Upper lobe of right lung (tissue), 1 donor: ENCODE results near the gene STMN3. TPM values are rescaled to one million over a fixed set of nuclear protein-coding genes. Genes with fewer than 3 reads are reported as not detected.

ENCODE experiments used
- ATAC-seq: fragments of 200-7000 bp; cut with Tn5 transposase; one replicate; pipeline ENCODE4 v1.9.1; 2020; ENCODE audit warnings: mild to moderate bottlenecking, moderate library complexity
- DNase-seq: peaks from one replicate; pipeline ENCODE4 v3.0.0-alpha.2; 2020
- H3K27ac ChIP-seq: fragments of 200-600 bp; one replicate; pipeline ENCODE4 v1.8.0; 2022
- H3K27me3 ChIP-seq: fragments of 200-600 bp; one replicate; pipeline ENCODE4 v1.8.0; 2022; ENCODE audit warnings: mild to moderate bottlenecking
- H3K36me3 ChIP-seq: fragments of 200-600 bp; one replicate; pipeline ENCODE4 v1.8.0; 2022
- H3K4me1 ChIP-seq: fragments of 200-600 bp; one replicate; pipeline ENCODE4 v1.8.0; 2022
- H3K4me3 ChIP-seq: fragments of 200-600 bp; one replicate; pipeline ENCODE4 v1.8.0; 2022; ENCODE audit warnings: mild to moderate bottlenecking
- H3K9me3 ChIP-seq: fragments of 200-600 bp; one replicate; pipeline ENCODE4 v1.8.0; 2022
- intact Hi-C: fragments of 100-400 bp; cut with DNase I; formaldehyde crosslinking; loops from one replicate; pipeline ENCODE4 v1.11.0; 2022
- total RNA-seq: library from RNA; stranded (reverse); fragmentation: NEBNext Ultra II Directional; extraction: Animal tissue kit (Norgen Biotek cat#: 25700); gene quantifications from one replicate; pipeline ENCODE4 v1.2.1, GENCODE V29; 2021
- TF ChIP-seq, protein P1 (sequence below): fragments of 200-600 bp; IDR thresholded peaks from one replicate; pipeline ENCODE4 v1.8.0; 2022; ENCODE audit warnings: antibody characterized with exemption
- donor health status: DM: no; HTN: yes; CAD: no; lungs with severe emphysema.

The STMN3 gene
- total RNA-seq, 1 donor from 2014 or later, result 12.4 TPM

DNA sequence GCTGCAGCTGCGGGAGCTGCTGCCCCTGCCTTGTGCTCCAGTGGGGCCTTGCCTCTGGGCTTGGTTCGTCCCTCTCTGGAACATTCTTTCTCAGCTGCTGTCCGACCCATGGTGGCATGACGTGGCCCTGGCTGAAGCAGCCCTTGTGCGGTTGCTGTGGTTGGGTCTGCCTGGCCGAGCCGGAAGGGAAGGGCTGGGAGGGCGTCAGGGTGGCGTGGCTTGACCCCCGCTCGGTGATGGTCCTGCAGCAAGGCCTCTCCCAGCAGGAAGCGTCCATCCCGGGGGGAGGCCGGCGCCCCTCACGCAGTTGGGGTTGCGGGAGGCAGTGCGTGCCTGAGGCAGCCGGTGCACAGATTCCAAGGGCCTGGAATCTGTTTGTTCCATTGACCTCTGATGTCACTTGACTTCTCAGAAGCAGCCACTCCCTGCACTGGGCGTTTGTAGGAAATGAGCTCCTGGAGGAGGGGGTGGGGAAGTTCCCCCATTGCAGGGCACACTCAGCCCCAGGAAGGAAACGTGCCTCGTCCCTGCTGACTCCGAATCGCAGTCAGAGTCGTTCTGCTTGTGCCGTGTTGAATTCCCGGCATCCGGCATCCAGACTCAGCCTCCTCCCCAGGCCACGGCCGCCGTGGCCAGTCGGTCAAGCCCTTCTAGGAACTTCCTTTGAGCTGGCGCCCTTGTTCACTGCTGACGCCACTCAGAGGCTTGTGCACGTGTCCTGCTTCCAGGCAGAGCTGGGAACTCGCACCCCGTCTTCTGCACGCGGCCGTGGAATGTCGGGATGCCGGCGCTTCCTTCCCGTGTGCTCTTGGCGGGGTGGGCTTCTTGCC is 33.5 kb upstream of the STMN3 start:
- Histone ChIP-seq H3K4me3 (peak overlapping the region; percentile 25), H3K36me3 (no peaks in the 10 kb centered on the region), H3K27me3 (no peaks in the 10 kb centered on the region), H3K4me1 (peaks cover 51% of the 10 kb centered on the region), H3K27ac (peak overlapping the region; percentile 91), H3K9me3 (no peaks in the 10 kb centered on the region)
- intact Hi-C loops, result no loop called here
- TF ChIP-seq, protein P1, sequence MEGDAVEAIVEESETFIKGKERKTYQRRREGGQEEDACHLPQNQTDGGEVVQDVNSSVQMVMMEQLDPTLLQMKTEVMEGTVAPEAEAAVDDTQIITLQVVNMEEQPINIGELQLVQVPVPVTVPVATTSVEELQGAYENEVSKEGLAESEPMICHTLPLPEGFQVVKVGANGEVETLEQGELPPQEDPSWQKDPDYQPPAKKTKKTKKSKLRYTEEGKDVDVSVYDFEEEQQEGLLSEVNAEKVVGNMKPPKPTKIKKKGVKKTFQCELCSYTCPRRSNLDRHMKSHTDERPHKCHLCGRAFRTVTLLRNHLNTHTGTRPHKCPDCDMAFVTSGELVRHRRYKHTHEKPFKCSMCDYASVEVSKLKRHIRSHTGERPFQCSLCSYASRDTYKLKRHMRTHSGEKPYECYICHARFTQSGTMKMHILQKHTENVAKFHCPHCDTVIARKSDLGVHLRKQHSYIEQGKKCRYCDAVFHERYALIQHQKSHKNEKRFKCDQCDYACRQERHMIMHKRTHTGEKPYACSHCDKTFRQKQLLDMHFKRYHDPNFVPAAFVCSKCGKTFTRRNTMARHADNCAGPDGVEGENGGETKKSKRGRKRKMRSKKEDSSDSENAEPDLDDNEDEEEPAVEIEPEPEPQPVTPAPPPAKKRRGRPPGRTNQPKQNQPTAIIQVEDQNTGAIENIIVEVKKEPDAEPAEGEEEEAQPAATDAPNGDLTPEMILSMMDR, result no peak
- ATAC-seq, result peak; percentile 70
- peak; percentile 81 for DNase-seq

- H3K4me1 ChIP-seq, result peaks cover 53% of the 10 kb centered on the region
- no peak for DNase-seq
Observed at GRCh38 chr20:63686094-63686491, 32.9 kb upstream of the STMN3 start.

GRCh38 chr20:63685269-63686026 is 32.2 kb upstream of the STMN3 start:
- intact Hi-C loops, result no loop called here
- Histone ChIP-seq H3K27ac (peak overlapping the region; percentile 91), H3K4me3 (no peak overlapping the region), H3K9me3 (no peaks in the 10 kb centered on the region), H3K36me3 (no peaks in the 10 kb centered on the region), H3K4me1 (peaks cover 53% of the 10 kb centered on the region), H3K27me3 (no peaks in the 10 kb centered on the region)
- TF ChIP-seq, protein P1, result no peak
- DNase-seq (no peak), ATAC-seq (no peak)

More at GRCh38 chr20:63686094-63686491, 32.9 kb upstream of the STMN3 start:
- no peak for ATAC-seq
- intact Hi-C loops, result no loop called here
- Histone ChIP-seq H3K36me3 (no peaks in the 10 kb centered on the region), H3K27ac (peak overlapping the region; percentile 91), H3K4me3 (peak overlapping the region; percentile 25), H3K27me3 (no peaks in the 10 kb centered on the region), H3K9me3 (no peaks in the 10 kb centered on the region)
- TF ChIP-seq, protein P1, result no peak

GRCh38 chr20:63682384-63683139 is 29.3 kb upstream of the STMN3 start:
- peak; percentile 80 for DNase-seq
- H3K27ac ChIP-seq, result peak overlapping the region; percentile 84
- TF ChIP-seq, protein P1, result no peak
- intact Hi-C loops, result no loop called here
- ATAC-seq, result peak; percentile 68
- H3K4me1 ChIP-seq, result peaks cover 36% of the 10 kb centered on the region
- no peaks in the 10 kb centered on the region for H3K9me3 ChIP-seq
- no peak overlapping the region for H3K4me3 ChIP-seq
- H3K27me3 ChIP-seq, result no peaks in the 10 kb centered on the region
- no peaks in the 10 kb centered on the region for H3K36me3 ChIP-seq

GRCh38 chr20:63681609-63682142 is 28.5 kb upstream of the STMN3 start:
- Histone ChIP-seq H3K27ac (peak overlapping the region; percentile 84), H3K4me3 (no peak overlapping the region), H3K4me1 (peaks cover 28% of the 10 kb centered on the region), H3K9me3 (no peaks in the 10 kb centered on the region), H3K27me3 (no peaks in the 10 kb centered on the region), H3K36me3 (no peaks in the 10 kb centered on the region)
- ATAC-seq (no peak), DNase-seq (no peak)
- intact Hi-C loops, result no loop called here
- TF ChIP-seq, protein P1, result no peak
